NCI-H1417 treated with DMSO at 0.1 percent for 48 hours (cell line): ENCODE measurements around the gene TNFSF15.

Experiments used
- DNase-seq: peaks from one replicate; lab custom pipeline; 2025; lab: John Stamatoyannopoulos, UW

The TNFSF15 gene

DNA sequence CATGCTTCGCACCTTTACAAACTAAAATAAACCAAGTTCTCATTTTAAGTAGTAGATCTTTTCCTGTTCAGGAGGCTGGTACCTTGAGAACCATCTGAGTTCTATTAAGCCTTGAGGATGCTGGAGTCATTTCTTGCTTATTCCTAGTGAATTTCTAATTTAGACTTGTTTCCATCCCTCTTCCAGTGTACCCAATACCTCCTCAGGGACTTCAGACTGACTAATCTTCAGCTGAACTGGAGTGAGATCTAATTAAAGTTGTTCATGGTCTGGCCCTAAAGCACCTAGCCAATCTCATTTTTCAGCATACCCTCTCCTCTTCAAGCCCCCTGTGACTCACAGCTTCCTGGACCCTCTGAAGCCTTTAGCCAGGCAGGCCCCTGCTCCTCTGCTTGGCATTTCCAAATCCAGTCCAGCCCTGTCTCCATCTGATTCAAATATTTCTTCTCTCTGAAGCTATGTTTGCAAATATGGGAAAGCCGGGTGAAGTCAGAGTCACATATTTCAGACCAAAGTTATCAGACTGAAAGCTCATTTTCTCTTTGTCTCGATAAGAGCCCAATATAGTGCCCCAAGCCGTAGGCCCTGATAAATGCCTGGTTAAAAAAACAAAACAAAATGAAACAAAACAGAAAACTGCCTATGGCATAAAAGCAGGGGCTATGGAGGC is 19.4 kb upstream of the TNFSF15 start:
- DNase-seq, result no peak

- DNase-seq, result no peak
Observed at GRCh38 chr9:114824110-114824509, 18.3 kb upstream of the TNFSF15 start.

DNA sequence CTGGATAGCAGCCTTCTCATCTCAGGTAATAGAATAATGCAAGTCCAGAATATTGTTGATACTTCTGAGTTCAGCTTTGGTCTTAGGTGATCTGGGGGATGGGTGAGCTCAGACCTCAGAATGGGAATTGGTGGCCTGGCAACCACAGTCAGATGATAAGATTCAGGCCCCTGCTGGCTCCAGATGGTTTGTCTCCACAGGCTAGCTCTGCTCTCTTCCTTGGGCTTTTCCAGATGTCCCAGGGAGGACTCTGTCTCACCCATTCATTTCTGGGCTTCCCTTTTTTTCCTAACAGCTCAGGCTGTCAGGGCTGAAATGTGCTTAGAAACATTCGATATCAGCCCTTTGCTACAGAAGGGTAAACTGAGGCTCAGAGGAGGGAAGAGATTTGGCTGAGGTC is 17.6 kb upstream of the TNFSF15 start:
- no peak for DNase-seq

DNA sequence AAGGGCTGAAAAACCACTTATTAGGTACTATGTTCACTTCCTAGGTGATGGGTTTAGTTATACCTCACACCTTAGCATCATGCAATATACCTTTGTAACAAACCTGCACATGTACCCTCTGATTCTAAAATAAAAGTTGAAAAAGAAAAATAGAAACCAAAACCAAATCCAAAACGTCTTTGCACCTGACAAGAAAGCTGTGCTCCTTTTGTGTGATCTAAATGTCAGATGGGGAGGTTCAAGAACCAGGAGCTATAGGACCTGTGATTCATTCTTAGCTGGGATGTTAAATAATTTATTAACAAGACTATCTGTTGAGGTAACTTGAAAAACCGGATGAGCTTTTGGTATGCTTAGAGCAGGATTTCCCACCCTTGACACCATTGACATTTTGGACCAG is 16.9 kb upstream of the TNFSF15 start:
- DNase-seq, result no peak

DNA sequence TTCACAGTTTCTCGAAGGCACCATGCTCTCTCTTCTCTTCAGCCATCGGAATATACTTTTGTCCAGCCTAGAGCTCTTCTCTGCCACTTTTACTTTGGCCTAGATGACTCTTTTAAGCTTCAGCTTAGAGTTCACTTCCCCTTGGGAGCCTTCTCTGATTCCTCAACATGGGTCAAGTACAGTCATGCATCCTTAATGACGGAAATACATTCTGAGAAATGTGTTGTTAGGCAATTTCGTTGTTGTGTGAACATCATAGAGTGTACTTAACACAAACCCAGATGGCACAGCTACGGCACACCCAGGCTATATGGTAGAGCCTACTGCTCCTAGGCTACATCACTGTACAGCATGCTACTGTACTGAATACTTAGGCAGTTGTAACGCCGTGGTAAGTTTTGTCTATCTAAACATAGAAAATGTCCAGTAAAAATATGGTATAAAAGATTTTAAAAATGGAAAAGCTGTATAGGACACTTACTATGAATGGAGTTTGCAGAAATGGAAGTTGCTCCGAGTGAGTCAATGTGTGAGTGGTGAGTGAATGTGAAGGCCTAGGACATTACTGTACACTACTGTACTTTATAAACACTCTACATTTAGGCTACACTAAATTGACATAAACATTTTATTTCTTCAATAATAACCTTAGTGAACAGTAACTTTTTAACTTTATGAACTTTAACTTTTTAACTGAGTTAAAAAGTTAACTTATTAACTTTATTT is 15.1 kb upstream of the TNFSF15 start:
- no peak for DNase-seq

DNA sequence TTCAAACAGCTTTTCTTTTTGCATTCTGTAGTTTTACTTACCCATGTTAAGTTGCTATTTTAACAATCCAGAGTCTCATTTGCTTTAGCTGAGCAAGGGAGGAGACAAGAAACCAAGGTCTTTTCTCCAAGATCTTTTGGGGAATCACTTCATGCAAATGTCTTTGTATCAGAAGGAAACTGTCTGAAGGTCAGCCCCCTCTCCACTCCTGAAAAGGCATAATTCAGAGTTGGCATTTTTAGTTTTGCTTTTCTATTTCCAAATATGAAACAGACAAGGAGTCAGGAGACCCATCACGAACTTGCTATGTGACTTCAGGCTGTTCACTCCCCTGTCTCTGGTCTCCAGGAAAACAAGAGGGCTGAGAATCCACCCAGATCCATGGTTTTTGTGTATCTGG is 12.3 kb upstream of the TNFSF15 start:
- no peak for DNase-seq

GRCh38 chr9:114813717-114814418 is 8.0 kb upstream of the TNFSF15 start:
- no peak for DNase-seq

DNA sequence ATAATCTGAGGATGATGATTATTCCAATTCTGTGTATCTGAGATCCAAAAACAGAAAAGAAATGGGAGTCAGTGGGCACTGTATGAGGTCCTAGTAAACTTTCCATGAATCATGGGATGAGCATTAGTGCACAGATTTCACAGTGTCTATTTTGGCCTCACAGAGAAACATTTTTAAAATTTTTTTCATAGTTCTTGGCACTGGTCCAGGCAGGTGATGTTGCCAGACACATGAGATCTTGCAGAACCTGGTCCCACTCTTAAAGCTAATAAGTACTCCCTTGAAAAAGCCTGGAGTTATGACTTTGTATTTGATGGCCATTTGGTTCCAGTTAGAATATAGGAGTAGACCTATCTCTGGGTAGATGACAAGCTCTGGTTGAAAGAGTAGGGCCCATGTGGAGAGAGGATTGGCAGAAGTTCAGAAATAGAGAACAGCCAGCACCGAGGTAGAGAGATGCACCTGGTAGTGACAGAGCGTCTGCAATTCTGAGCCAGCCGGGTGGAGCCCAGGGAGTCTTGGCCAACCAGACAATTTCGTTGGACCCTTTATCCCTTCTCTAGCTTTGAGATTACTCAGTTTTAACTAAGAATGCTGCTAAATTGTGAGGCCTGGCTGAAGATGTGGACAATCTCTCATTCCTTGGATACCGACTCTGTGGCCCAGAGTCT is 6.3 kb upstream of the TNFSF15 start:
- no peak for DNase-seq

DNA sequence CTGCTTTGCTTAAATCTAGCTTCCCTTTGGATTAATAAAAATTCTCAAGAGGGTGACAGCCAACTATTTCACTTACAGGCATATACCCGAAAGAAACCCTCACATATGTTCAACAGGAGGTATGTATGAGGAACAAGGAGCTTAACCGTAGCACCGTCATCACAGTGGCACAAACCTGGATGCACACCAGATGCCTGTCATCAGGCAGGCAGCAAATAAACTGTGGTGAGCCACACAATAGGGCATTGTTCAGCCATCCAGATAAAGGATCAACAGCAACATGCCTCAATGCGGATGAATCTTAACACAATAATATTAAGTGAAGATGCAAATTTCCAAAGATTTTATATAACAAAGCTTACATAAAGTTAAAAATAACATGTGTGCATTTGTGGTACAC is 5.5 kb upstream of the TNFSF15 start:
- no peak for DNase-seq

GRCh38 chr9:114810614-114811013 is 4.8 kb upstream of the TNFSF15 start:
- no peak for DNase-seq

DNA sequence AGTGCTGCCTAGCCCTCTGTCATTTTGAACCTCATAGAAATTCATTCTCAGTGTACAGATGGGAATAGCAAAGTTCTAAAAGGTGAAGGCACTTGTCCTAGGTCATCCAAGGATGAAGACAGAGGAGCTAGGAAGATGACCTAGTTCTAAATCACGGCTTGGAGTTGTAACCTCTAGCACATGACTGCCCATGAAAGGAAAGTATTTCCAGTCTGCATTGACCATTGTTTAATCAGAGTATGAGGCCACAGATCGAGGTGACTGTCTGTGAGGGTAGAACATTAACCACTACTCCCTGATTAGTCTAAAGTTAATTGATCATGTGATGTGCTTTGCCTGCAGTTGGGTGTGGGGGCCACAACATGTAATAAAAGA is 674 bp upstream of the TNFSF15 start:
- no peak for DNase-seq

DNA sequence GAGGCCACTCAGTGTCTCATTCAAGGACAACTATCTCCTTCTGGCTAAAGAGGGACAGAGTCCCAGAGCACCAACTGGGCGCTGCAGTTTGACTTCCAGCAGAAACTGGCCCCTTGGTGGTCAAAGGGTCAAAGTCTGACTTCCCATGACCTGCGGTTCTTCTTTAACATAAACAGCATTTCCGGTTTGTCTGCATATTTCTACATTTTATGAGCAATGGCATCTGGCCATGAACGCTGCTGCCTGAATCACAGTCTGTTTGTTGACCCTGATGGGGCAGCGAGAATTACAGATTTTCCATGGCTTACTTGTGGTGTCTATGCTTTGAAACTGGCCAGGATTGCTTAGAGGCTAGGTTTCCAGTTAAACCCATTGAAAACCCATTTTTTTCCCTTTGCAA is 1.3 kb downstream of the TNFSF15 start:
- no peak for DNase-seq

GRCh38 chr9:114803479-114804265 is 2.2 kb downstream of the TNFSF15 start:
- DNase-seq, result no peak

- DNase-seq, result no peak
Observed at GRCh38 chr9:114799925-114800324, 5.9 kb downstream of the TNFSF15 start.

DNA sequence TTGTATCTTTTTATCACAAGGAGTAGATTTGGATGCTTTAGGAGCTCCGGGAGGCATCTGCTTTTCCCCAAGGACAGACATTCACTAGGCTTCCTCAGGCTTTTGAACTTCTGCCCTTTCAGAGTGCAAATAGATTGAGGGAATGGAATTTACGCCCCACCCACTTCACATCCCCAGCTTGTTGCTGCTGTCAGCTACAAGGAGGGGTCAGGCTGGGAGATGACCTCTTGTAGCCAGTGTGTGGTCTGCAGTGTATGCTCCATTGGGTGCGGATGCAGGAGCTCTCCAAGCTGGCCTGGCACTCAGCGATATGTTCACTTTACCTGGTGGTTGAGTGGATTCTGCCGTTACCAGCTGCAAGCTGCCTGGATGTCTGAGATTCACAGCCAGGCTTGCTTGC is 6.4 kb downstream of the TNFSF15 start:
- DNase-seq, result no peak

GRCh38 chr9:114798780-114799427 is 6.9 kb downstream of the TNFSF15 start:
- no peak for DNase-seq

- DNase-seq, result no peak
Observed at GRCh38 chr9:114798101-114798500, 7.7 kb downstream of the TNFSF15 start.

DNA sequence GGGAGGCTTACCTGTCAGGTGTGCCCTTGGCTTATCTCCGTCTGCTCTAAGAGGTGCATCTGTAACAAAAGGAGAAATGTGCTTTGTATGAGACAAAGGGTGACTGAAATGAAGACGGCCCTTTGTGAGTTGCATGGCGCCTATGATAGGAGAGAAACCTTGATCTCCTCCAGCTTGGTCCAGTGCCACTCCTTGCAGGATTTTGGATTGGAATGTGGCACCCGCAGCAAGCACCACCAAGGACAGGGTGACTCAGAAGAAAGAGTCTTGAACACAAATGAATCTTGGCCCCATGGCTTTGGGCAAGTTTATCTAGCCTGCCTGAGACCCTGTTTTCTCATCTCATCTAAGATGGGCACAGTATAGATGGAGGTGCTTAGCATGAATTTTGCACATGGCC is 13.4 kb downstream of the TNFSF15 start:
- DNase-seq, result no peak

- no peak for DNase-seq
Observed at GRCh38 chr9:114791736-114792135, 14.1 kb downstream of the TNFSF15 start.

DNA sequence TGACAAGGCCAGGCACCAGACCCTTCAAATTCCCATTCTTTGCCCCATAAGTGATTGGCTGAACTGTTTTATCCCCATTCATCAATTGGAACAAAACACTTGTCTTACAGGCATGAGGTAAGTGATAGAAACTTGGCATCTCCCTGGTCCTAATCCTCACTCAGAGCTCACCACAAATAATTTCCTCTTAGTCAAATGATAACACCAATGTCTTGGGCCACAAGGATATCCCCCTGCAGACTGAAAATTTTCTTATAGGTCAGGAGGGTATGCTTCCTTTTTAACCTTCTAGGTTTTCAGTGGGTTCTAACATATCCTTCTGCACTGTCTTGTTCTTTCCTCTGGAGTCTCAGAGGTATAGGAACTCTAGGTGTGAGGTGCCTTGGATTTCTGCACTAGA is 14.5 kb downstream of the TNFSF15 start:
- DNase-seq, result no peak

GRCh38 chr9:114790521-114790920 is 15.3 kb downstream of the TNFSF15 start:
- DNase-seq, result no peak
